GM04503 (cell line): ENCODE results near the gene GPBAR1.
"Not testable (repeated sequence)": the region's sequence is repeated elsewhere in the genome, so short reads cannot be mapped to it uniquely, and the experiment has no call there.

Experiments
- DNase-seq: peaks from one replicate; pipeline ENCODE4 v3.0.0-alpha.2; 2012; ENCODE audit warnings: low read depth

Gene GPBAR1

DNA sequence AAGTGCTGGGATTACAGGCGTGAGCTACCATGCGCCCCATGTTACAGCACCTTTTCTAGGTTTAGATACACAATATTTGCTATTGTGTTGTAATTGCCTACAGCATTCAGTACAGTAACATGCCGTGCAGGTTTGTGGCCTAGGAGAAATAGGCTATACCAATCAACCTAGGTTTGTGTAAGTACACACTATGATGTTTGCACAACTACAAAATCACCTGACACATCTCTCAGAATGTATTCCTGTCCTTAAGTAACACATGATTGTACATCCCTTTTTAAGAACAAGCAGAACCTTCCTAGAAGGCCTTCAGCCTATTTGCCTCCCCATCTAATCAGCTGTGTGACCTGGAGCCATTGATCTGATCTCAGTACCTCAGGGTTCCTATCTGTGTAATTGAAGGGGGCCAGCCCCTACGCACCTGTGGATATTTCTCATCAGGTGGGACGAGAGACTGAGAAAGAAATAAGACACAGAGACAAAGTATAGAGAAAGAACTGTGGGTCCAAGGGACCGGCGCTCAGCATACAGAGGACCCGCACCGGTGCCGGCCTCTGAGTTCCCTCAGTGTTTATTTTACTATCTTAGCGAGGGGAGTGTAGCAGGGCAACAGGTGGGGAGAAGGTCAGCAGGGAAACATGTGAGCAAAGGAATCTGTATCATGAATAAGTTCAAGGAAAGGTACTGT is 50.2 kb downstream of the GPBAR1 start:
- DNase-seq, result no peak

DNA sequence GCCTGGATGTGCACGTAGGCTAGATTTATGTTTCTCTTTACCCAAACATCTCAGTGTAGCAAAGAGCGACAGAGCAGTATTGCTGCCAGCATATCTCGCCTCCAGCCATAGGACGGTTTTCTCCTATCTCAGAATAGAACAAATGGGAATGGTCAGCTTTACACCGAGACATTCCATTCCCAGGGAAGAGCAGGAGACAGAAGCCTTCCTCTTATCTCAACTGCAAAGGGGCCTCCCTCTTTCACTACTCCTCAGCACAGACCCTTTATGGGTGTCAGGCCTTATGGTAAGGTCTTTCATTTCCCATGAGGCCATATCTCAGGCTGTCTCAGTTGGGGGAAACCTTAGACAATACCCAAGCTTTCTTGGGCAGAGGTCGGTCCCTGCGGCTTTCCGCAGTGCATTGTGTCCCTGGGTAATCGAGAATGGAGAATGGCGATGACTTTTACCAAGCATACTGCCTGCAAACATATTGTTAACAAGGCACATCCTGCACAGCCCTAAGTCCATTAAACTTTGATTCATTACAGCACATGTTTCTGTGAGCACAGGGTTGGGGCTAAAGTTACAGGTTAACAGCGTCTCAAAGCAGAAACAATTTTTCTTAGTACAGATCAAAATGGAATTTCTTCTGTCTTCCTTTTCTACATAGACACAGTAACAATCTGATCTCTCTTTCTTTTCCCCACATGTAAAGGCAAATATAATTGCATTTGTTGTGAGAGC is 50.9 kb downstream of the GPBAR1 start:
- not testable (repeated sequence) for DNase-seq

DNA sequence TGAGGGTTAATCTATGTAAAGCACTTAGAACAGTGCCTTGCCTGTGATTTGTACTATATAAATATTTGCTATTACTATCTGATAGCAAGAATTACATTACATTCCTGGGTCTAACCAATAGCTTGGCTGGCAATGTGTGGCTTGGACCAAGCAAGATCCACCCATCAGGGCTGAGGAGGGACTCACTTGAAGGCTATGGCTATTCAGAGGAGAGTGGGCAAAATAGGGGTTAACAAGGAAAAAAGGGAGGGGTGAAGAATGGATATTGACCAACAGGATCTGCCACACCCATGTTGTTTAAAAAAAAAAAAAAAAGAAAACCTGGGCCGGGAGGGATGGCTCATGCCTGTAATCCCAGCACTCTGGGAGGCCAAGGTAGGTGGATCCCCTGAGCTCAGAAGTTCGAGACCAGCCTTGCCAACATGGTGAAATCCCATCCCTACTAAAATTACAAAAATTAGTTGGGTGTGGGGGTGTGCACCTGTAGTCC is 51.5 kb downstream of the GPBAR1 start:
- no peak for DNase-seq

DNA sequence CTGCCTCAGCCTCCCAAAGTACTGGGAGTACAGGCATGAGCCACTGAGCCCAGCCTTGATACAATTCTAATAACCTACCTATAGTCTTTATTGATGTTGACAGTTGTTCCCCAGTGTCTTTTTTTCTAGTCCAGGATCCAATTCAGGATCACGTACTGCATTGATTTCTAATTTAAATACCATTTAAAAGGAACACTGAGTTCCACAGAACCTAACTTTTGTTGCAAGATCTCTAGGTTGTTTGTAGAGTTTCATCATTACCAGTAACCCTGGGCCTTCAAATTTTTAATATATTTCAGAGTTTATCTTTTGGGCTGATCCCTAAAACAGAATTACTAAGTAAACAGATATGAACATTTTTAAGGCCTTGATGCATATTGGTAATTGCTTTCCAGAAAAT is 52.5 kb downstream of the GPBAR1 start:
- no peak for DNase-seq
